Measurements from ENCODE around the gene ZNF79. TPM values are rescaled to one million over a fixed set of nuclear protein-coding genes. Genes with fewer than 3 reads are reported as not detected.
A peak's percentile ranks its signal among the peaks of the same experiment; 100 is the strongest.

Gene ZNF79
- total and polyA plus RNA-seq, 2 experiments from 2014 or later, result 2.2 to 6.3 TPM

- Histone ChIP-seq H3K9me2 (ENCODE audit: insufficient read depth) (no peaks in the 10 kb centered on the region), H4K20me1 (replicated peaks; ENCODE audit: insufficient read depth) (peaks cover 41% of the 10 kb centered on the region), H2AFZ (no peak overlapping the region), H3F3A (replicated peaks; ENCODE audit: low read depth) (peaks cover 70% of the 10 kb centered on the region), H3K79me2 (replicated peaks; ENCODE audit: insufficient read depth) (peaks cover 48% of the 10 kb centered on the region), H3K4me3 (peak overlapping the region; percentile 100), H3K4me2 (peak overlapping the region; percentile 100), H3K36me3 (ENCODE audit: insufficient read depth) (peaks cover 59% of the 10 kb centered on the region), H3K27me3 (ENCODE audit: insufficient read depth) (no peaks in the 10 kb centered on the region), H3K4me1 (ENCODE audit: insufficient read depth) (peaks cover 17% of the 10 kb centered on the region), H3K27ac (ENCODE audit: low read depth) (peak overlapping the region; percentile 98)
- Mint-ChIP-seq H3K27me3 (ENCODE audit: insufficient read depth, low read depth, poor library complexity) (peaks cover 45% of the 10 kb centered on the region), H3K36me3 (ENCODE audit: low read depth) (peaks cover 73% of the 10 kb centered on the region), H3K9me3 (peaks cover 17% of the 10 kb centered on the region), H3K4me1 (peaks cover 21% of the 10 kb centered on the region), H3K27ac (peak overlapping the region; percentile 99), H3K4me3 (peak overlapping the region; percentile 99)
- no peak for ATAC-seq
- no peak for TF ChIP-seq ZNF331 (CRISPR knock-in tag; IDR thresholded peaks at IDR 0.05; ENCODE audit: low read depth)
- TF ChIP-seq POLR2AphosphoS5 (IDR thresholded peaks at IDR 0.05; ENCODE audit: low read depth), result peak; percentile 64
- no peak for DNase-seq (ENCODE audit: low spot score)
These were observed 25.3 kb downstream of the ZNF79 start for GRCh38 chr9:127449332-127449966.

GRCh38 chr9:127450243-127450760 lies 26.1 kb downstream of the ZNF79 start:
- peak overlapping the region; percentile 100 for H3K4me2 ChIP-seq
- peaks cover 62% of the 10 kb centered on the region for H3F3A ChIP-seq (replicated peaks; ENCODE audit: low read depth)
- Mint-ChIP-seq H3K9me3 (peaks cover 12% of the 10 kb centered on the region), H3K4me1 (peaks cover 21% of the 10 kb centered on the region), H3K27me3 (ENCODE audit: insufficient read depth, low read depth, poor library complexity) (peaks cover 45% of the 10 kb centered on the region), H3K4me3 (peak overlapping the region; percentile 99), H3K36me3 (ENCODE audit: low read depth) (peaks cover 65% of the 10 kb centered on the region), H3K27ac (peak overlapping the region; percentile 99)
- peaks cover 17% of the 10 kb centered on the region for H3K4me1 ChIP-seq (ENCODE audit: insufficient read depth)
- H3K27ac ChIP-seq (ENCODE audit: low read depth), result peak overlapping the region; percentile 98
- DNase-seq (ENCODE audit: low spot score) (no peak), ATAC-seq (no peak)
- peak overlapping the region; percentile 100 for H3K4me3 ChIP-seq
- TF ChIP-seq ZNF331 (CRISPR knock-in tag; IDR thresholded peaks at IDR 0.05; ENCODE audit: low read depth), result no peak
- no peak for TF ChIP-seq EZH2phosphoT487 (IDR thresholded peaks at IDR 0.05; ENCODE audit: unreplicated experiment)
- no peak for TF ChIP-seq ETS1 (IDR thresholded peaks at IDR 0.05)
- no peaks in the 10 kb centered on the region for H3K9me2 ChIP-seq (ENCODE audit: insufficient read depth)
- H3K27me3 ChIP-seq (ENCODE audit: insufficient read depth), result no peaks in the 10 kb centered on the region
- H3K36me3 ChIP-seq (ENCODE audit: insufficient read depth), result peaks cover 53% of the 10 kb centered on the region
- H2AFZ ChIP-seq, result no peak overlapping the region
- H4K20me1 ChIP-seq (replicated peaks; ENCODE audit: insufficient read depth), result peaks cover 39% of the 10 kb centered on the region
- peaks cover 48% of the 10 kb centered on the region for H3K79me2 ChIP-seq (replicated peaks; ENCODE audit: insufficient read depth)

GRCh38 chr9:127450830-127451607 lies 26.8 kb downstream of the ZNF79 start, which contains the start of the genes LRSAM1 and RPL12:
LRSAM1 (plus strand) TSS chr9:127451510; CDS start chr9:127454528, 3,018 bp downstream.
RPL12 (minus strand) TSS chr9:127451406; CDS start chr9:127451317, 89 bp downstream.
- H3K36me3 Mint-ChIP-seq (ENCODE audit: low read depth), result peaks cover 63% of the 10 kb centered on the region
- Histone ChIP-seq H3K9me2 (ENCODE audit: insufficient read depth) (no peaks in the 10 kb centered on the region), H3K36me3 (ENCODE audit: insufficient read depth) (peaks cover 47% of the 10 kb centered on the region), H3K27me3 (ENCODE audit: insufficient read depth) (no peaks in the 10 kb centered on the region), H3K4me1 (ENCODE audit: insufficient read depth) (peaks cover 17% of the 10 kb centered on the region), H3K27ac (ENCODE audit: low read depth) (peak within 1 kb of the TSS; percentile 98), H3K4me3 (peak within 1 kb of the TSS; percentile 100), H4K20me1 (replicated peaks; ENCODE audit: insufficient read depth) (peaks cover 38% of the 10 kb centered on the region), H3K4me2 (peak within 1 kb of the TSS; percentile 100), H2AFZ (peak within 1 kb of the TSS; percentile 95), H3F3A (replicated peaks; ENCODE audit: low read depth) (peaks cover 55% of the 10 kb centered on the region), H3K79me2 (replicated peaks; ENCODE audit: insufficient read depth) (peaks cover 48% of the 10 kb centered on the region)
- H3K4me3 Mint-ChIP-seq, result peak within 1 kb of the TSS; percentile 99
- H3K27me3 Mint-ChIP-seq (ENCODE audit: insufficient read depth, low read depth, poor library complexity), result peaks cover 45% of the 10 kb centered on the region
- ATAC-seq, result peak; percentile 65
- peaks cover 21% of the 10 kb centered on the region for H3K4me1 Mint-ChIP-seq
- H3K27ac Mint-ChIP-seq, result peak within 1 kb of the TSS; percentile 99
- H3K9me3 Mint-ChIP-seq, result peaks cover 12% of the 10 kb centered on the region
- peak; percentile 98 for DNase-seq (ENCODE audit: low spot score)
- no peak for TF ChIP-seq CTCF (conservative IDR thresholded peaks at IDR 0.05; ENCODE audit: low read depth in 2 of 2)
- peak; percentile 96 for TF ChIP-seq ETS1 (IDR thresholded peaks at IDR 0.05)

Data from GM23338 (cell line).